GM12878 (cell line): ENCODE results near the gene AP1S3. TPM values are rescaled to one million over a fixed set of nuclear protein-coding genes. Genes with fewer than 3 reads are reported as not detected.

Experiments used
- ATAC-seq: fragments of 200-7000 bp; cut with Tn5 transposase; 3 replicates; pipeline ENCODE4 v1.9.1; 2020; ENCODE audit warnings: mild to moderate bottlenecking, moderate library complexity
- BruUV-seq: library from RNA; stranded (reverse); fragments of 400-500 nt; replicated peaks from 2 replicates; lab custom pipeline; 2021; lab: Mats Ljungman, UMichigan
- CTCF ChIA-PET: fragments of 300-600 bp; sonication (Branson Sonifier 250); formaldehyde crosslinking; extraction: SDS; loops from one replicate; lab custom pipeline; 2021; ENCODE audit warnings: inconsistent platforms; lab: Yijun Ruan, JAX
- POLR2A ChIA-PET: fragments of 350-600 bp; formaldehyde crosslinking; extraction: SDS; loops from one replicate; lab custom pipeline; 2021; ENCODE audit warnings: inconsistent platforms; lab: Charles Lee
- RAD21 ChIA-PET: fragments of 300-600 bp; sonication (Branson Sonifier 250); formaldehyde crosslinking; loops from one replicate; lab custom pipeline; 2023; ENCODE audit warnings: antibody characterized with exemption; ENCODE audit not compliant: unreplicated experiment; lab: Charles Lee
- SMC1A ChIA-PET: fragments of 300-600 bp; sonication (Branson Sonifier 250); formaldehyde crosslinking; loops from one replicate; lab custom pipeline; 2023; ENCODE audit not compliant: unreplicated experiment, uncharacterized antibody; lab: Charles Lee
- DNase-seq: peaks from one replicate; pipeline ENCODE4 v3.0.0-alpha.2; 2011; ENCODE audit warnings: low read depth, low spot score
- FAIRE-seq: peaks from 3 replicates; lab custom pipeline; 2011; peaks lifted over from hg19 to GRCh38; lab: Jason Lieb, UNC
- H2AFZ ChIP-seq: 2 replicates; pipeline ENCODE4 v1.6.0; 2011; ENCODE audit warnings: low read depth, low read length, control low read depth; ENCODE audit not compliant: control insufficient read depth
- H3K27ac ChIP-seq: 2 replicates; pipeline ENCODE4 v1.5.1; 2011; ENCODE audit warnings: control low read depth; ENCODE audit not compliant: control insufficient read depth, insufficient read depth
- H3K27me3 ChIP-seq, 2 experiments: replicated peaks in 1 of 2; 2 replicates each; pipeline versions ENCODE4 v1.6.0 to v1.6.1; 2011; ENCODE audit warnings: low read length in 1 of 2; ENCODE audit not compliant: control insufficient read depth in 2 of 2, insufficient read depth in 2 of 2
- H3K36me3 ChIP-seq, 2 experiments: 2 replicates each; pipeline ENCODE4 v1.5.1; 2011; ENCODE audit warnings: low read length in 1 of 2; ENCODE audit not compliant: control insufficient read depth in 2 of 2, insufficient read depth in 2 of 2
- H3K4me1 ChIP-seq: 2 replicates; pipeline ENCODE4 v1.6.1; 2011; ENCODE audit warnings: mild to moderate bottlenecking, low read length, moderate library complexity, mixed read lengths; ENCODE audit not compliant: control insufficient read depth, insufficient read depth
- H3K4me2 ChIP-seq: 2 replicates; pipeline ENCODE4 v1.6.0; 2011; ENCODE audit warnings: control low read depth; ENCODE audit not compliant: control insufficient read depth, insufficient read depth
- H3K4me3 ChIP-seq: fragments of 200-600 bp; sonication (generic); 2 replicates; pipeline ENCODE4 v1.5.1; 2016
- H3K79me2 ChIP-seq: 2 replicates; pipeline ENCODE4 v1.6.0; 2011; ENCODE audit warnings: low read length; ENCODE audit not compliant: control insufficient read depth, insufficient read depth
- H3K9ac ChIP-seq: 2 replicates; pipeline ENCODE4 v1.8.0; 2011; ENCODE audit warnings: low read length, control low read depth, mixed read lengths; ENCODE audit not compliant: control insufficient read depth, insufficient read depth
- H3K9me3 ChIP-seq: replicated peaks from 3 replicates; pipeline ENCODE4 v1.5.1; 2011; ENCODE audit warnings: mild to moderate bottlenecking, low read length; ENCODE audit not compliant: control insufficient read depth, insufficient read depth
- H4K20me1 ChIP-seq: 2 replicates; pipeline ENCODE4 v1.6.0; 2011; ENCODE audit not compliant: control insufficient read depth, insufficient read depth
- ZNF217 ChIP-seq: fragments of 450-650 bp; IDR thresholded peaks from 2 replicates; pipeline ENCODE4 v1.6.1; 2017; ENCODE audit warnings: antibody characterized with exemption, mild to moderate bottlenecking
- WGBS: methylation state at CpG from one replicate; pipeline ENCODE4 v1.1.6; 2016; ENCODE audit warnings: low lambda C conversion rate; ENCODE audit not compliant: insufficient replicate concordance, insufficient coverage; ENCODE audit errors: missing lambda C conversion rate; 5-methylcytosine and 5-hydroxymethylcytosine counted together
- in situ Hi-C: fragments of 300-500 bp; cut with MboI; formaldehyde crosslinking; loops from 9 replicates; pipeline ENCODE4 v1.14.3; 2018; ENCODE audit warnings: mixed read lengths
- intact Hi-C: fragments of 100-400 bp; cut with micrococcal nuclease; formaldehyde crosslinking; loops from one replicate; pipeline ENCODE4 v1.14.2; 2022; ENCODE audit not compliant: unreplicated experiment
- polyA plus RNA-seq, 11 experiments: library from polyadenylated mRNA; depleted of rRNA in 4 of 11; unstranded in 6 of 11; stranded (reverse) in 5 of 11; fragments of >200 nt; fragmentation: Nextera tagmentation in 4 of 11; fragmentation: Illumina TruSeq in 1 of 11; extraction: Ambion mirVana in 4 of 11; extraction: Trizol in 1 of 11; gene quantifications; 1 replicate in 1 of 11; 2 replicates in 10 of 11; pipeline versions ENCODE4 v1.2.1 to v1.2.3, GENCODE V29; 2011 to 2016; ENCODE audit warnings: inconsistent platforms in 2 of 11, missing spikeins in 2 of 11, low read depth in 1 of 11
- total RNA-seq, 4 experiments: library from RNA; depleted of rRNA in 3 of 4; stranded (reverse); fragments of >200 nt in 3 of 4; fragmentation: Illumina TruSeq in 1 of 4; extraction: Trizol in 1 of 4; gene quantifications; 2 replicates each; pipeline versions ENCODE4 v1.2.1 to v1.2.3, GENCODE V29; 2013 to 2021
- TF ChIP-seq, protein P1 (sequence below): fragments of 450-650 bp; IDR thresholded peaks from 2 replicates; pipeline ENCODE4 v1.6.1; 2016; ENCODE audit warnings: mild to moderate bottlenecking, moderate library complexity, borderline replicate concordance

The AP1S3 gene
- total and polyA plus RNA-seq, 10 of the 15 experiments (the other 5 are each of a cell fraction or from before 2014, with no cell fraction given): 2.6 to 14.3 (median 9.2) TPM

DNA sequence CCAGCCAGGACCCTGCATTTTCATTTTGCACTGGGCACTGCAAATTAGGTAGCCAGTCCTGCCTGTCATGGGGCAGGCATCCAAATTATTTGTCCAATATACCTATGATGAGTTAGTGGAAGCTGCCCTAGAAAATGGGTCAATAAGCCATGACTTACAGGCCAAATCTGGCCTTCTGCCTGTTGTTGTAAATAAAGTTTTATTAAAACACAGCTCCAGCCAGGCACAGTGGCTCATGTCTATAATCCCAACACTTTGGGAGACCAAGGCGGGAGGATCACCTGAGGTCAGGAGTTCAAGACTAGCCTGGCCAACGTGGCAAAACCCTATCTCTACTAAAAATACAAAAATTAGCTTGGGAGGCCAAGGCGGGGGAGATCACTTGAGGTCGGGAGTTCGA is 8.3 kb downstream of the AP1S3 start:
- WGBS: 87% methylated on average over 5 of the region's 5 CpGs
- no peak for DNase-seq
- H3K27me3 ChIP-seq: no peaks in the 10 kb centered on the region
- H3K9me3 ChIP-seq: no peaks in the 10 kb centered on the region; the same call in 2 of the 3 replicates
- H3K9ac ChIP-seq: no peak overlapping the region
- H3K36me3 ChIP-seq: no peaks in the 10 kb centered on the region; a peak in 1 of 4 replicates
- no peak overlapping the region for H2AFZ ChIP-seq
- in situ Hi-C loops: no loop called here
- H3K4me1 ChIP-seq: peaks cover 2% of the 10 kb centered on the region; the same call in 1 of the 2 replicates
- H3K4me2 ChIP-seq: no peak overlapping the region
- H3K27ac ChIP-seq: no peak overlapping the region
- FAIRE-seq: no peak
- ChIA-PET SMC1A (no interaction called here), CTCF (interaction anchor here (0.6 to 2.1 kb wide), 4 partner anchors 13 to 1054 kb away, joined by 3 to 6 read pairs (median 4); no protein-coding TSS in a partner anchor), POLR2A (no interaction called here), RAD21 (no interaction called here)
- H4K20me1 ChIP-seq: no peaks in the 10 kb centered on the region
- BruUV-seq: no TSS peak
- TF ChIP-seq ZNF217: no peak
- TF ChIP-seq, protein P1, sequence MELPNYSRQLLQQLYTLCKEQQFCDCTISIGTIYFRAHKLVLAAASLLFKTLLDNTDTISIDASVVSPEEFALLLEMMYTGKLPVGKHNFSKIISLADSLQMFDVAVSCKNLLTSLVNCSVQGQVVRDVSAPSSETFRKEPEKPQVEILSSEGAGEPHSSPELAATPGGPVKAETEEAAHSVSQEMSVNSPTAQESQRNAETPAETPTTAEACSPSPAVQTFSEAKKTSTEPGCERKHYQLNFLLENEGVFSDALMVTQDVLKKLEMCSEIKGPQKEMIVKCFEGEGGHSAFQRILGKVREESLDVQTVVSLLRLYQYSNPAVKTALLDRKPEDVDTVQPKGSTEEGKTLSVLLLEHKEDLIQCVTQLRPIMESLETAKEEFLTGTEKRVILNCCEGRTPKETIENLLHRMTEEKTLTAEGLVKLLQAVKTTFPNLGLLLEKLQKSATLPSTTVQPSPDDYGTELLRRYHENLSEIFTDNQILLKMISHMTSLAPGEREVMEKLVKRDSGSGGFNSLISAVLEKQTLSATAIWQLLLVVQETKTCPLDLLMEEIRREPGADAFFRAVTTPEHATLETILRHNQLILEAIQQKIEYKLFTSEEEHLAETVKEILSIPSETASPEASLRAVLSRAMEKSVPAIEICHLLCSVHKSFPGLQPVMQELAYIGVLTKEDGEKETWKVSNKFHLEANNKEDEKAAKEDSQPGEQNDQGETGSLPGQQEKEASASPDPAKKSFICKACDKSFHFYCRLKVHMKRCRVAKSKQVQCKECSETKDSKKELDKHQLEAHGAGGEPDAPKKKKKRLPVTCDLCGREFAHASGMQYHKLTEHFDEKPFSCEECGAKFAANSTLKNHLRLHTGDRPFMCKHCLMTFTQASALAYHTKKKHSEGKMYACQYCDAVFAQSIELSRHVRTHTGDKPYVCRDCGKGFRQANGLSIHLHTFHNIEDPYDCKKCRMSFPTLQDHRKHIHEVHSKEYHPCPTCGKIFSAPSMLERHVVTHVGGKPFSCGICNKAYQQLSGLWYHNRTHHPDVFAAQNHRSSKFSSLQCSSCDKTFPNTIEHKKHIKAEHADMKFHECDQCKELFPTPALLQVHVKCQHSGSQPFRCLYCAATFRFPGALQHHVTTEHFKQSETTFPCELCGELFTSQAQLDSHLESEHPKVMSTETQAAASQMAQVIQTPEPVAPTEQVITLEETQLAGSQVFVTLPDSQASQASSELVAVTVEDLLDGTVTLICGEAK: peak; percentile 30; the same call in 1 of the 2 replicates
- H3K4me3 ChIP-seq: no peak overlapping the region
- intact Hi-C loops: no loop called here
- H3K79me2 ChIP-seq: peaks cover 6% of the 10 kb centered on the region
- no peak for ATAC-seq
